WERI-Rb-1 (cell line): ENCODE results near the gene CCNL2.

Experiments used
- DNase-seq: peaks from one replicate; pipeline ENCODE4 v3.0.0-alpha.2; 2020
- H3K27ac ChIP-seq: fragments of 250-450 bp; sonication (Bioruptor Pico); 2 replicates; pipeline ENCODE4 v1.5.1; 2020; ENCODE audit warnings: mild to moderate bottlenecking, moderate library complexity
- H3K27me3 ChIP-seq: fragments of 250-450 bp; sonication (Bioruptor Pico); 2 replicates; pipeline ENCODE4 v1.5.1; 2021; ENCODE audit warnings: mild to moderate bottlenecking, low read depth, moderate library complexity; ENCODE audit not compliant: insufficient read depth, severe bottlenecking
- H3K36me3 ChIP-seq: fragments of 250-450 bp; sonication (Bioruptor Pico); 2 replicates; pipeline ENCODE4 v1.5.1; 2020; ENCODE audit warnings: mild to moderate bottlenecking, moderate library complexity
- H3K4me3 ChIP-seq: 2 replicates; pipeline ENCODE4 v1.5.1; 2011; ENCODE audit warnings: low read depth, mild to moderate bottlenecking, control low read depth, low read length
- H3K9me3 ChIP-seq: fragments of 250-450 bp; sonication (Bioruptor Pico); 2 replicates; pipeline ENCODE4 v1.5.1; 2021; ENCODE audit warnings: mild to moderate bottlenecking, moderate library complexity; ENCODE audit not compliant: severe bottlenecking
- TF ChIP-seq, protein P1 (sequence below): IDR thresholded peaks from 2 replicates; pipeline ENCODE4 v1.5.1; 2011; ENCODE audit warnings: low read depth, mild to moderate bottlenecking, control low read depth, inconsistent platforms, low read length

Gene CCNL2

GRCh38 chr1:1397839-1398523 lies 1.2 kb downstream of the CCNL2 start:
- Histone ChIP-seq H3K27ac (peak overlapping the region; percentile 83), H3K4me3 (peak overlapping the region; percentile 75), H3K36me3 (peaks cover 84% of the 10 kb centered on the region), H3K9me3 (no peaks in the 10 kb centered on the region), H3K27me3 (no peaks in the 10 kb centered on the region)
- TF ChIP-seq, protein P1, sequence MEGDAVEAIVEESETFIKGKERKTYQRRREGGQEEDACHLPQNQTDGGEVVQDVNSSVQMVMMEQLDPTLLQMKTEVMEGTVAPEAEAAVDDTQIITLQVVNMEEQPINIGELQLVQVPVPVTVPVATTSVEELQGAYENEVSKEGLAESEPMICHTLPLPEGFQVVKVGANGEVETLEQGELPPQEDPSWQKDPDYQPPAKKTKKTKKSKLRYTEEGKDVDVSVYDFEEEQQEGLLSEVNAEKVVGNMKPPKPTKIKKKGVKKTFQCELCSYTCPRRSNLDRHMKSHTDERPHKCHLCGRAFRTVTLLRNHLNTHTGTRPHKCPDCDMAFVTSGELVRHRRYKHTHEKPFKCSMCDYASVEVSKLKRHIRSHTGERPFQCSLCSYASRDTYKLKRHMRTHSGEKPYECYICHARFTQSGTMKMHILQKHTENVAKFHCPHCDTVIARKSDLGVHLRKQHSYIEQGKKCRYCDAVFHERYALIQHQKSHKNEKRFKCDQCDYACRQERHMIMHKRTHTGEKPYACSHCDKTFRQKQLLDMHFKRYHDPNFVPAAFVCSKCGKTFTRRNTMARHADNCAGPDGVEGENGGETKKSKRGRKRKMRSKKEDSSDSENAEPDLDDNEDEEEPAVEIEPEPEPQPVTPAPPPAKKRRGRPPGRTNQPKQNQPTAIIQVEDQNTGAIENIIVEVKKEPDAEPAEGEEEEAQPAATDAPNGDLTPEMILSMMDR, result no peak
- DNase-seq, result no peak

DNA sequence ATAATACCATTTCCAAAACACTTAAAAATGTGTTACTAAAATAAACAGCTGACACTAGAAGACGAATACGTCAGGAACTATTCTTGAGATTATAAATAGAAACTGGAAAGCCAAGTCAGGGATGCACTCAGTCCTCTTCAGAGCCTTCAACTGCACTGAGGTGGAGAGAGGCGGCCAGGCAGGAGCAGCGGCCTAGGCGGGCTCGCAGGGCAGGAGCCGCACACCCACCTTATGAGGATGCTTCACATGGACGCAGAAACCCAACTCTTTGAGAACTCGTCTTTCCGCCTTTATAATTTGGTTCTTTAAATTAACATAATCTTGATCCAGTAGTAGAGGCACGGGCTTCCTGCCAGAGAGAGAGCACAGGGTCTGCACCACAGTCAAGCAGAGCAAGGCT lies 4.0 kb downstream of the CCNL2 start:
- H3K9me3 ChIP-seq, result no peaks in the 10 kb centered on the region
- no peak for DNase-seq
- no peak overlapping the region for H3K4me3 ChIP-seq
- H3K27ac ChIP-seq, result no peak overlapping the region
- no peaks in the 10 kb centered on the region for H3K27me3 ChIP-seq
- peaks cover 86% of the 10 kb centered on the region for H3K36me3 ChIP-seq
- TF ChIP-seq, protein P1, result no peak

DNA sequence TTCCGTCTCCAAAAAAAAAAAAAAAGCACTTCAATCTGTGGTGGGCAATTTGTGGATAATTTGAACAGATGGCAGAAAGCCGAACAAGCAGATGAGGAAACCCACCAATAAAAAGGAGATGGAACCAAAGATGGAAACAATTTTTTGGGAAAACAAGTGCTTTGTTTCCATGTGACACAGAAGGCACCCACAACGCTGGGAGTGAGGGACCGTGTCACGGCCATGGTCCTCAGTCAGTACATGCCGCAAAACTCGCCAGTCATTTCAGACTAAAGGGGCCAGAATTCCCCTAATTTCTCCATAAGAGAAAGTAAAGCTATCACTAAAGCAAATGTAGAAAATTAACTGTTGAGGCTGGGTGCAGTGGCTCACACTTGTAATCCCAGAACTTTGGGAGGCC lies 5.0 kb downstream of the CCNL2 start:
- Histone ChIP-seq H3K36me3 (peaks cover 89% of the 10 kb centered on the region), H3K27me3 (no peaks in the 10 kb centered on the region), H3K27ac (no peak overlapping the region), H3K9me3 (no peaks in the 10 kb centered on the region), H3K4me3 (no peak overlapping the region)
- TF ChIP-seq, protein P1, result no peak
- DNase-seq, result no peak

DNA sequence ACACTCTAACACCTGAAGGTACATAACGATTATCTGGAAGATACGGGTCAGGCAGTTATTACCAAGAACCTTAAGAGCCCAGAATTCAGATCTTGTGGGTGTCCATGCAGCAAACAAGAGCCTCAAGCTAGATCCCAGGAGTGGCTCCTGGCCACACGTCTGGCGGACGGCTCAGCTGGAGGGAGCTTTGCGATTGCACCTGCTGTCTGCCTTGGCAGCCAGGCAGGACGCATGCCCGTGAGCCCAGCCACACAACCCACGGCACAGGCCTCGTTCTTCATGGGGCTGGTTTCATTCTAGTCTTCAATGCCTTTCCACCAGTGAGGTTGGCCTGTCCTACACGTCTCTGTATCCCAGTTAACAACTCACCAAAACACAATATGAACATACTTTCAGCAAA lies 5.7 kb downstream of the CCNL2 start:
- H3K27me3 ChIP-seq, result no peaks in the 10 kb centered on the region
- peaks cover 95% of the 10 kb centered on the region for H3K36me3 ChIP-seq
- no peaks in the 10 kb centered on the region for H3K9me3 ChIP-seq

DNA sequence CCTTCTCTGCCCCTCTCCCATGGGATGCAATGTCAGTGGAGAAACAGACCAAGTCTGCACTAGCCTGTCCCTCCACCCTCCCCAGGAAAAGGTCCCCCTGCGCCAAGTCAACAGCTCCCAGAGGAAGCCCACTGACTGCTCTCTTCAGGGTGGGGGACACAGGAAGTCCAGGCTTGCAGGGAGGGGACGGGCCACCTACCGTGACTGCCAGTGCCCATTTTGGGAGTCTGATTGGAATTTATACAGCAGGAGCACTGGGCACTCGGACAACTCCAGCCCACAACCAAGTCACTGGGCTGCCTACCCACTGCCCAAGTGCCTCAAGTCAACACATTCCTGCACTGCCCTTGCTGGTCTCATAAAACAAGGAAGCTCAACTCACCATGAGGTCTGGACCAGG lies 6.1 kb downstream of the CCNL2 start:
- Histone ChIP-seq H3K27ac (no peak overlapping the region), H3K36me3 (peaks cover 95% of the 10 kb centered on the region), H3K27me3 (no peaks in the 10 kb centered on the region), H3K9me3 (no peaks in the 10 kb centered on the region), H3K4me3 (no peak overlapping the region)
- DNase-seq, result no peak
- TF ChIP-seq, protein P1, result no peak

More for the DNA sequence above, 5.7 kb downstream of the CCNL2 start:
- no peak overlapping the region for H3K27ac ChIP-seq
- H3K4me3 ChIP-seq, result no peak overlapping the region
- no peak for DNase-seq
- TF ChIP-seq, protein P1, result no peak

DNA sequence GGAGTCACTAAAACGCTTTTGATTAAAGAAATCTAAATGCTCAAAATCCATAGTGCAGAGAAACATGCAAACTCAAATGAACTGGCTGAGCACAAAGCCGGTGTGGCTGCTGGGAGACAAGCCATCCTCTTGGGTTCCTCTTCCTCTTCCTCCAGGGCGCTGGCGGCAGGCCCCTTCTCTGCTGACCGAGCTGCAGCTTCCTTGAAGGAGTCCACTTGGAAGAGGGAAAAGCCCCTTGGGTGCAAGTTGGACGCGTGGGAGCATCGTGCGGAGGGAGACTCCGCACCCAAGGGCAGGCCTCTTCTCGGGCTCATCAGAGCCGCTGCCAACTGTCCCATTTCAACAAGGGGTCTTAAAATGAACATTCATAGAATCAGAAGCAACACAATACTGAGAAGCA lies 7.9 kb downstream of the CCNL2 start:
- DNase-seq, result no peak
- H3K9me3 ChIP-seq, result no peaks in the 10 kb centered on the region
- no peak overlapping the region for H3K27ac ChIP-seq
- H3K27me3 ChIP-seq, result no peaks in the 10 kb centered on the region
- no peak overlapping the region for H3K4me3 ChIP-seq
- peaks cover 98% of the 10 kb centered on the region for H3K36me3 ChIP-seq
- TF ChIP-seq, protein P1, result no peak
